OCI-LY1 (cell line): ENCODE results near the gene APOC3.

ENCODE experiments used
- H2AFZ ChIP-seq: fragments of 200-600 bp; sonication (generic), shearing (Covaris generic); 2 replicates; pipeline ENCODE4 v1.6.0; 2014; ENCODE audit warnings: antibody characterized with exemption, mild to moderate bottlenecking, low read length
- H3F3A ChIP-seq: fragments of 200-600 bp; sonication (generic), shearing (Covaris generic); 2 replicates; pipeline ENCODE4 v1.6.0; 2014; ENCODE audit warnings: mild to moderate bottlenecking, antibody characterized with exemption, low read length, moderate library complexity; ENCODE audit not compliant: insufficient read depth
- H3K27ac ChIP-seq: fragments of 200-600 bp; sonication (generic); 2 replicates; pipeline ENCODE4 v1.5.1; 2014; ENCODE audit warnings: low read length, mixed run types, mild to moderate bottlenecking, low read depth; ENCODE audit not compliant: poor library complexity, severe bottlenecking
- H3K27me3 ChIP-seq: fragments of 200-600 bp; sonication (generic); 2 replicates; pipeline ENCODE4 v1.6.0; 2014; ENCODE audit warnings: antibody characterized with exemption, mild to moderate bottlenecking, low read length, moderate library complexity; ENCODE audit not compliant: insufficient read depth
- H3K36me3 ChIP-seq: fragments of 200-600 bp; sonication (generic); 2 replicates; pipeline ENCODE4 v1.6.1; 2014; ENCODE audit warnings: mild to moderate bottlenecking, antibody characterized with exemption, low read length, moderate library complexity, mixed read lengths; ENCODE audit not compliant: insufficient read depth
- H3K4me1 ChIP-seq: fragments of 200-600 bp; sonication (generic); 2 replicates; pipeline ENCODE4 v1.5.1; 2014; ENCODE audit warnings: mild to moderate bottlenecking, low read length, moderate library complexity; ENCODE audit not compliant: insufficient read depth, severe bottlenecking
- H3K4me2 ChIP-seq: fragments of 200-600 bp; sonication (generic), shearing (Covaris generic); 2 replicates; pipeline ENCODE4 v1.6.1; 2014; ENCODE audit warnings: low read length
- H3K4me3 ChIP-seq: fragments of 200-600 bp; sonication (generic); 2 replicates; pipeline ENCODE4 v1.5.1; 2014; ENCODE audit warnings: low read length, low read depth, mild to moderate bottlenecking, mixed read lengths; ENCODE audit not compliant: poor library complexity, severe bottlenecking
- H3K79me2 ChIP-seq: fragments of 200-600 bp; shearing (Covaris generic); 2 replicates; pipeline ENCODE4 v1.6.1; 2016; ENCODE audit warnings: mixed run types, low read length, mixed read lengths; ENCODE audit not compliant: insufficient read depth
- H3K9ac ChIP-seq: fragments of 200-600 bp; sonication (generic), shearing (Covaris generic); 2 replicates; pipeline ENCODE4 v1.6.1; 2014; ENCODE audit warnings: mild to moderate bottlenecking, low read length, mixed read lengths
- H3K9me2 ChIP-seq: fragments of 200-600 bp; sonication (generic), shearing (Covaris generic); 2 replicates; pipeline ENCODE4 v1.6.1; 2014; ENCODE audit warnings: low read depth, mild to moderate bottlenecking, low read length, mixed read lengths
- H3K9me3 ChIP-seq: fragments of 200-600 bp; shearing (Covaris generic); 2 replicates; pipeline ENCODE4 v1.6.1; 2014; ENCODE audit warnings: low read length, mixed read lengths
- H4K20me1 ChIP-seq: fragments of 200-600 bp; sonication (generic), shearing (Covaris generic); 2 replicates; pipeline ENCODE4 v1.6.0; 2016; ENCODE audit warnings: mild to moderate bottlenecking, low read length; ENCODE audit not compliant: insufficient read depth
- EZH2 ChIP-seq: fragments of 200-600 bp; sonication (generic), shearing (Covaris generic); IDR thresholded peaks from 2 replicates; pipeline ENCODE4 v1.8.0; 2017; ENCODE audit warnings: borderline replicate concordance, mixed run types, mild to moderate bottlenecking, antibody characterized with exemption, low read length, moderate library complexity, mixed read lengths
- TF ChIP-seq, protein P1 (sequence below): fragments of 200-600 bp; sonication (generic), shearing (Covaris generic); IDR thresholded peaks from 2 replicates; pipeline ENCODE4 v1.5.1; 2017; ENCODE audit warnings: mild to moderate bottlenecking, antibody characterized with exemption, low read length, moderate library complexity, mixed read lengths

APOC3 gene

GRCh38 chr11:116829525-116830183 lies at the start of gene APOC3:
APOC3 (plus strand) TSS chr11:116829907; CDS start chr11:116830583, 676 bp downstream.
- no peaks in the 10 kb centered on the region for H3K27me3 ChIP-seq
- no peak within 1 kb of the TSS for H3K4me2 ChIP-seq
- H4K20me1 ChIP-seq, result no peaks in the 10 kb centered on the region
- no peak within 1 kb of the TSS for H3K27ac ChIP-seq
- no peaks in the 10 kb centered on the region for H3K36me3 ChIP-seq
- H3K4me1 ChIP-seq, result no peaks in the 10 kb centered on the region
- H3K9me3 ChIP-seq, result no peaks in the 10 kb centered on the region
- no peaks in the 10 kb centered on the region for H3K79me2 ChIP-seq
- no peak within 1 kb of the TSS for H3K9ac ChIP-seq
- no peak within 1 kb of the TSS for H3K4me3 ChIP-seq
- H3K9me2 ChIP-seq, result no peaks in the 10 kb centered on the region
- no peaks in the 10 kb centered on the region for H3F3A ChIP-seq
- TF ChIP-seq, protein P1, sequence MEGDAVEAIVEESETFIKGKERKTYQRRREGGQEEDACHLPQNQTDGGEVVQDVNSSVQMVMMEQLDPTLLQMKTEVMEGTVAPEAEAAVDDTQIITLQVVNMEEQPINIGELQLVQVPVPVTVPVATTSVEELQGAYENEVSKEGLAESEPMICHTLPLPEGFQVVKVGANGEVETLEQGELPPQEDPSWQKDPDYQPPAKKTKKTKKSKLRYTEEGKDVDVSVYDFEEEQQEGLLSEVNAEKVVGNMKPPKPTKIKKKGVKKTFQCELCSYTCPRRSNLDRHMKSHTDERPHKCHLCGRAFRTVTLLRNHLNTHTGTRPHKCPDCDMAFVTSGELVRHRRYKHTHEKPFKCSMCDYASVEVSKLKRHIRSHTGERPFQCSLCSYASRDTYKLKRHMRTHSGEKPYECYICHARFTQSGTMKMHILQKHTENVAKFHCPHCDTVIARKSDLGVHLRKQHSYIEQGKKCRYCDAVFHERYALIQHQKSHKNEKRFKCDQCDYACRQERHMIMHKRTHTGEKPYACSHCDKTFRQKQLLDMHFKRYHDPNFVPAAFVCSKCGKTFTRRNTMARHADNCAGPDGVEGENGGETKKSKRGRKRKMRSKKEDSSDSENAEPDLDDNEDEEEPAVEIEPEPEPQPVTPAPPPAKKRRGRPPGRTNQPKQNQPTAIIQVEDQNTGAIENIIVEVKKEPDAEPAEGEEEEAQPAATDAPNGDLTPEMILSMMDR, result no peak
- TF ChIP-seq EZH2, result no peak
- H2AFZ ChIP-seq, result no peak within 1 kb of the TSS

DNA sequence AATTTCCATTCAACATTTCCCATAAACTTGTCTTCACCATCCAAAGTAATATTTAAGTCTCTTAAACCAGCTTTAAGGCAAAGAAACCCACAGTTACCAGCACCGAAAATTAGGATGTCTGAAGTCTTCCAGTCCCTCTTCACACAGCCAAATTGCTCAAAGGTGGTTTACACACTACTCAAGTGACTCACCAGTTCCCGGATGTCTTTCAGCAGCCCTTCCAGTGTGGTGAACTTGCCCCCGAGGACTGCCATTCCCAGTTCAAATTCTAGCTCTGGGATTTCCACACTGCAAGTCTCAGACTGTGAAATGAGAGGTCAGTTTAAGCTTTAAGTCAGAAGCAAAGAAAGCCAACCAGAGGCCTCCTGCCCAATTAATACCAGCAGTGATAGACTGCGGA lies 47.0 kb upstream of the APOC3 start:
- Histone ChIP-seq H4K20me1 (no peaks in the 10 kb centered on the region), H3F3A (no peaks in the 10 kb centered on the region), H3K27me3 (no peaks in the 10 kb centered on the region), H3K79me2 (peaks cover 10% of the 10 kb centered on the region; the same call in 1 of the 2 replicates), H3K9me3 (no peaks in the 10 kb centered on the region), H3K9ac (no peak overlapping the region), H3K4me1 (peaks cover 10% of the 10 kb centered on the region), H3K4me2 (no peak overlapping the region), H3K4me3 (no peak overlapping the region), H2AFZ (no peak overlapping the region), H3K27ac (no peak overlapping the region), H3K9me2 (no peaks in the 10 kb centered on the region), H3K36me3 (peaks cover 85% of the 10 kb centered on the region)
- no peak for TF ChIP-seq EZH2
- TF ChIP-seq, protein P1, result no peak

GRCh38 chr11:116786326-116786725 lies 43.4 kb upstream of the APOC3 start:
- no peak for TF ChIP-seq EZH2
- TF ChIP-seq, protein P1, result no peak
- no peak overlapping the region for H3K27ac ChIP-seq
- no peaks in the 10 kb centered on the region for H3K27me3 ChIP-seq
- H3K4me1 ChIP-seq, result peaks cover 20% of the 10 kb centered on the region
- H3K4me3 ChIP-seq, result peak overlapping the region; percentile 89
- no peak overlapping the region for H2AFZ ChIP-seq
- no peaks in the 10 kb centered on the region for H3F3A ChIP-seq
- peaks cover 54% of the 10 kb centered on the region for H3K36me3 ChIP-seq
- peaks cover 10% of the 10 kb centered on the region; the same call in 1 of the 2 replicates for H3K79me2 ChIP-seq
- no peak overlapping the region; the same call in 1 of the 2 replicates for H3K9ac ChIP-seq
- no peaks in the 10 kb centered on the region for H3K9me2 ChIP-seq
- H3K9me3 ChIP-seq, result no peaks in the 10 kb centered on the region
- peak overlapping the region; percentile 98 for H3K4me2 ChIP-seq
- no peaks in the 10 kb centered on the region for H4K20me1 ChIP-seq
